BE2C (cell line): ENCODE measurements around the gene WNT5B.

ENCODE experiments used
- DNase-seq: peaks from one replicate; pipeline ENCODE4 v3.0.0-alpha.2; 2020
- H3K27me3 ChIP-seq: fragments of 250-450 bp; sonication (Bioruptor Pico); 2 replicates; pipeline ENCODE4 v1.5.1; 2020; ENCODE audit warnings: mild to moderate bottlenecking
- H3K36me3 ChIP-seq: fragments of 250-450 bp; sonication (Bioruptor Pico); 2 replicates; pipeline ENCODE4 v1.5.1; 2020; ENCODE audit warnings: mild to moderate bottlenecking
- H3K4me1 ChIP-seq: fragments of 250-450 bp; sonication (Bioruptor Pico); 2 replicates; pipeline ENCODE4 v1.5.1; 2020
- H3K4me3 ChIP-seq: 2 replicates; pipeline ENCODE4 v1.5.1; 2011; ENCODE audit warnings: low read depth, low read length
- H3K9me3 ChIP-seq: fragments of 250-450 bp; sonication (Bioruptor Pico); 2 replicates; pipeline ENCODE4 v1.5.1; 2020
- CTCF ChIP-seq: IDR thresholded peaks from 2 replicates; pipeline ENCODE4 v1.5.1; 2012; ENCODE audit warnings: mild to moderate bottlenecking, low read depth, low read length

WNT5B gene

GRCh38 chr12:1642513-1642912 is 13.5 kb downstream of the WNT5B start:
- Histone ChIP-seq H3K27me3 (no peaks in the 10 kb centered on the region), H3K9me3 (no peaks in the 10 kb centered on the region), H3K4me3 (no peak overlapping the region), H3K36me3 (no peaks in the 10 kb centered on the region), H3K4me1 (peaks cover 13% of the 10 kb centered on the region)
- no peak for DNase-seq
- no peak for TF ChIP-seq CTCF

DNA sequence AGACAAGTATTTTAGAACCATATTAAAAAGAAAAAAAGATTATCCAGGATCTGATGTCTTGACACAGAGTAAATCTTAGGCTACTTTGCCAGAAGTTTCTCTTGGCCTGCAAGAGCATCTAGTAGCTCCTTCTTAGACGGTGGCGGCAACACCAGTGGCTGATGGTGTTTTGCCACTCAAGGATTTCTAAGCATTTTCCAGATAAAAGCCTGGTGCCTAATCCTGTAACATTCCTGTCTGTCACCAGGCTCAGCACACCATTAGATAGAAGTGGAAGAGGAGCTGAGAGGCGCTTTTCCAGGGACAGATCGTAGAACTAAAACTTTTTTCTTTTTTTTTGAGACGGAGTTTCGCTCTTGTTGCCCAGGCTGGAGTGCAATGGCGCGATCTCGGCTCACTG is 14.0 kb downstream of the WNT5B start:
- Histone ChIP-seq H3K27me3 (no peaks in the 10 kb centered on the region), H3K4me1 (peaks cover 13% of the 10 kb centered on the region), H3K9me3 (no peaks in the 10 kb centered on the region), H3K4me3 (no peak overlapping the region), H3K36me3 (no peaks in the 10 kb centered on the region)
- no peak for TF ChIP-seq CTCF
- no peak for DNase-seq

- DNase-seq: no peak
- H3K36me3 ChIP-seq: no peaks in the 10 kb centered on the region
- H3K4me3 ChIP-seq: no peak overlapping the region; the same call in 1 of the 2 replicates
- no peak for TF ChIP-seq CTCF
- peaks cover 13% of the 10 kb centered on the region for H3K4me1 ChIP-seq
- no peaks in the 10 kb centered on the region for H3K9me3 ChIP-seq
- no peaks in the 10 kb centered on the region for H3K27me3 ChIP-seq
Measured at GRCh38 chr12:1643905-1644533, 15.0 kb downstream of the WNT5B start.

DNA sequence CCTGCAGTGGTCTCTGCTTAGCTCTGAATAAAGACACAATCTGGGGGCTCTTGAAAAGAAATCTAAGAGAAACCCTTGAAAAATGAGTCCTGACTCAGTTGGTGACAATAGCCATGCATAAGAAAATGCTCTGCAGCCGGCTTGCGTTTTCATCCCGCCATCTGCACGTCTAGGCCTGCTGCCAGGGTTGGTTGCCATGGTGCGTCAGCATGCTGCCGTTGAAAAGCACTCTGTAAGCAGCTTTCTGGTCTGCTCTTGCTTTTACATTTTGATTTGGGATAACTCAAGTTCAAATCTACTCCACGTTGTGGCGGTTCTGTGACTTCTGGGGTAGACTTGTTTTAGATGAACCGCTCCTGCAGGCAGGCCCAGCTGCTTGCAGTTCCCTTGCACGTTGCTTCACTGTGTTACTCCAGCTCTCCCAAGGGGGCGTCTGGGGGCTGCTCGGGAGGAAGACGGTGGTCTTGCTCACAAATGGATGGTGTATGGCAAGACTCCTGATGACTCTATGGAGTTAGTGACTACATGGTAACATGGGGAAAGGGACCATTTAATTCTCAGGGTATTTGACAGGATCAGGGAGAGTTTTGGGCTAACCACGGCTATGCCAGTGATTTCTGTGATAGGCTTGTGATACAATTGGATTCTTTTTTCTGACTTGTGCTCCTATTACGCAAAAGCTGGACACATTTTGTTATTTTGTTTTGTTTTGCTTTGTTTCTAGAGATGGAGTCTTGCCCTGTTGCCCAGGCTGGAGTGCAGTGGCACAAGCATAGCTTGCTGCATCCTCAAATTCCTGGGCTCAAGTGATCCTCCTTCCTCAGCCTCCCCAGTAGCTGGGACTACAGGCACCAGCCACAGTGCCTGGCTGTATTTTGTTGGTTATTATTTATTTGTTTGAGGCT is 15.8 kb downstream of the WNT5B start:
- Histone ChIP-seq H3K4me1 (peaks cover 13% of the 10 kb centered on the region), H3K27me3 (no peaks in the 10 kb centered on the region), H3K4me3 (peak overlapping the region; percentile 25; the same call in 1 of the 2 replicates), H3K36me3 (no peaks in the 10 kb centered on the region), H3K9me3 (no peaks in the 10 kb centered on the region)
- peak; percentile 79 for DNase-seq
- TF ChIP-seq CTCF: no peak

- H3K27me3 ChIP-seq: no peaks in the 10 kb centered on the region
- no peak overlapping the region for H3K4me3 ChIP-seq
- peaks cover 13% of the 10 kb centered on the region for H3K4me1 ChIP-seq
- H3K9me3 ChIP-seq: no peaks in the 10 kb centered on the region
- no peak for DNase-seq
- no peaks in the 10 kb centered on the region for H3K36me3 ChIP-seq
- TF ChIP-seq CTCF: no peak
Measured at GRCh38 chr12:1645819-1646218, 16.8 kb downstream of the WNT5B start.
